Activated T-cell treated with anti-CD3 and anti-CD28 coated beads, Interleukin-2, amount 50 U/mL, for 24 hours (primary cell): ENCODE data around the gene ISL2.

Experiments used
- DNase-seq: peaks from one replicate; pipeline ENCODE4 v3.0.0-alpha.2; 2020
- H3K27ac Mint-ChIP-seq: 2 replicates; pipeline ENCODE4 v1.8.0; 2020; ENCODE audit warnings: mild to moderate bottlenecking, mixed read lengths
- H3K27me3 Mint-ChIP-seq: 2 replicates; pipeline ENCODE4 v1.8.0; 2020; ENCODE audit warnings: mixed read lengths
- H3K36me3 Mint-ChIP-seq: 2 replicates; pipeline ENCODE4 v1.8.0; 2020; ENCODE audit warnings: low read depth, mixed read lengths
- H3K4me1 Mint-ChIP-seq: 2 replicates; pipeline ENCODE4 v1.8.0; 2020; ENCODE audit warnings: low read depth, mixed read lengths
- H3K4me3 Mint-ChIP-seq: 2 replicates; pipeline ENCODE4 v1.8.0; 2020; ENCODE audit warnings: mild to moderate bottlenecking, moderate library complexity, mixed read lengths
- H3K9me3 Mint-ChIP-seq: 2 replicates; pipeline ENCODE4 v1.8.0; 2020; ENCODE audit warnings: mixed read lengths

The ISL2 gene

DNA sequence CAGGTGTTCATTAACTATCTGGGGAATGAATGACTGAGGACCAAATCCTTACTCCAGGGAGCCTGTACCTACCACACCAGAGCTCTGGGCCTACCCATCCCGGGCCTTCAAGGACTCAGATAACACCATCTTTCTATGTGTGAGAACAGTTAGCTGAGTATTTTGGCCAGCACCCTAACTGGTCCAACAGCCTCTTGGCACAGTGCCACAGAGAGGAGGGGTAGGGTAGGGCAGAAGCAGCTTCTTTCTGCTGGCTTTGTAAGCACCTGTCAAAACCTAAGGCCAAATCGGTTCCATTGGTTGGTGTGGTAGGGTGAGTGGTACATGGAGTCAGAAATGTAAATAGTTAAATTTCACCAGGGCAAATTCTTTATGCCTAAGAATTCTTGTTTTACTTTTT lies 26.7 kb downstream of the ISL2 start:
- no peaks in the 10 kb centered on the region for H3K4me1 Mint-ChIP-seq
- no peak overlapping the region for H3K4me3 Mint-ChIP-seq
- H3K27me3 Mint-ChIP-seq, result no peaks in the 10 kb centered on the region
- no peak for DNase-seq
- H3K36me3 Mint-ChIP-seq, result peaks cover 3% of the 10 kb centered on the region
- H3K9me3 Mint-ChIP-seq, result no peaks in the 10 kb centered on the region
- H3K27ac Mint-ChIP-seq, result no peak overlapping the region

- no peak overlapping the region for H3K4me3 Mint-ChIP-seq
- H3K27me3 Mint-ChIP-seq, result no peaks in the 10 kb centered on the region
- no peaks in the 10 kb centered on the region for H3K9me3 Mint-ChIP-seq
- DNase-seq, result no peak
- H3K4me1 Mint-ChIP-seq, result no peaks in the 10 kb centered on the region
- peaks cover 3% of the 10 kb centered on the region for H3K36me3 Mint-ChIP-seq
- no peak overlapping the region for H3K27ac Mint-ChIP-seq
Measured at GRCh38 chr15:76366714-76367113, 30.1 kb downstream of the ISL2 start.

GRCh38 chr15:76368122-76368621 lies 31.6 kb downstream of the ISL2 start:
- H3K27me3 Mint-ChIP-seq, result no peaks in the 10 kb centered on the region
- H3K4me1 Mint-ChIP-seq, result no peaks in the 10 kb centered on the region
- H3K36me3 Mint-ChIP-seq, result peaks cover 13% of the 10 kb centered on the region
- no peak for DNase-seq
- no peaks in the 10 kb centered on the region for H3K9me3 Mint-ChIP-seq
- H3K27ac Mint-ChIP-seq, result no peak overlapping the region
- H3K4me3 Mint-ChIP-seq, result no peak overlapping the region

GRCh38 chr15:76376029-76376428 lies 39.5 kb downstream of the ISL2 start:
- no peaks in the 10 kb centered on the region for H3K9me3 Mint-ChIP-seq
- H3K4me1 Mint-ChIP-seq, result no peaks in the 10 kb centered on the region
- peaks cover 40% of the 10 kb centered on the region for H3K36me3 Mint-ChIP-seq
- H3K27me3 Mint-ChIP-seq, result no peaks in the 10 kb centered on the region
- no peak overlapping the region for H3K27ac Mint-ChIP-seq
- no peak for DNase-seq
- H3K4me3 Mint-ChIP-seq, result no peak overlapping the region

DNA sequence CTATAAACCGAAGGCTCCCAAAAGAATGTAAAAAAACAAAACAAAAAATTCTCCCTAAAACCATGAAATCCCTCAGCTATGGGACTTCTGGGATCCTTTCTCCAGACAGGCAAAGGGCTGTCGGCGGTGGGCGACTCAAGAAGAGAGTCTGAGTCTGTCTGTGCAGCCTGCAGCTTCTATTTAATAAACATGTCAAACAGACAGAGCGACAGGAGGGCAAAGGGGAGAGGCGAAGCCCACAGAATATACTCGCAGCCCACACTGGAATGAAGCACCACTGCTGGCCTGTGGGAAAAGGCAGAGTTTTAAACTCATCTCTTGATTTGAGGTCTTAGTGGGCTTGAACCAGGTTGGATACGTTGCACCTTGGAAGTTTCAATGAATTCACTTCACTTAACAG lies 40.2 kb downstream of the ISL2 start:
- Mint-ChIP-seq H3K4me3 (no peak overlapping the region), H3K36me3 (peaks cover 44% of the 10 kb centered on the region)

GRCh38 chr15:76377217-76377616 lies 40.6 kb downstream of the ISL2 start:
- no peak overlapping the region for H3K27ac Mint-ChIP-seq
- no peak overlapping the region for H3K4me3 Mint-ChIP-seq
- H3K36me3 Mint-ChIP-seq, result peaks cover 40% of the 10 kb centered on the region
- no peaks in the 10 kb centered on the region for H3K27me3 Mint-ChIP-seq
- no peaks in the 10 kb centered on the region for H3K9me3 Mint-ChIP-seq
- no peaks in the 10 kb centered on the region for H3K4me1 Mint-ChIP-seq
- no peak for DNase-seq

More for the DNA sequence above, 40.2 kb downstream of the ISL2 start:
- Mint-ChIP-seq H3K27ac (no peak overlapping the region), H3K9me3 (no peaks in the 10 kb centered on the region), H3K4me1 (no peaks in the 10 kb centered on the region), H3K27me3 (no peaks in the 10 kb centered on the region)
- no peak for DNase-seq

DNA sequence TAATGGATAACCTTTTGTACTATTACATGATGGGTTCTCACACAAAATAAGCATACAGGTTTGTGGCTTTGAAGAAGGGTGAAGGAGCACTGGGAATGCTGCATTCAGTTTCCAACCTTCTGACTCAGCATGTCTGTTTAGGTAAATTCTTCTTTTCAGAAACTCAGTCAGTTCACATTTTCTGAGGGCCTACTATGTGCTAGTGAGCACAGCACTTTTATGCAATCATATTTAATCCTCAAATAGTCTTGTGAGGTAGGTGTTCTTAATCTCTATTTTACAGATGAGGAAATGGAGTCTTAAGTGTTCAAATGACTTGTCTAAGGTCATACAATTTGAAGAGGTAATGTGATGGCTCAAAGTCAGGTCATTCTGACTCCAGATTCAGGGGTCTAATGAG lies 41.2 kb downstream of the ISL2 start:
- no peaks in the 10 kb centered on the region for H3K9me3 Mint-ChIP-seq
- H3K4me1 Mint-ChIP-seq, result peaks cover 3% of the 10 kb centered on the region
- H3K27me3 Mint-ChIP-seq, result no peaks in the 10 kb centered on the region
- H3K27ac Mint-ChIP-seq, result no peak overlapping the region
- H3K4me3 Mint-ChIP-seq, result no peak overlapping the region
- H3K36me3 Mint-ChIP-seq, result peaks cover 35% of the 10 kb centered on the region
- DNase-seq, result no peak

DNA sequence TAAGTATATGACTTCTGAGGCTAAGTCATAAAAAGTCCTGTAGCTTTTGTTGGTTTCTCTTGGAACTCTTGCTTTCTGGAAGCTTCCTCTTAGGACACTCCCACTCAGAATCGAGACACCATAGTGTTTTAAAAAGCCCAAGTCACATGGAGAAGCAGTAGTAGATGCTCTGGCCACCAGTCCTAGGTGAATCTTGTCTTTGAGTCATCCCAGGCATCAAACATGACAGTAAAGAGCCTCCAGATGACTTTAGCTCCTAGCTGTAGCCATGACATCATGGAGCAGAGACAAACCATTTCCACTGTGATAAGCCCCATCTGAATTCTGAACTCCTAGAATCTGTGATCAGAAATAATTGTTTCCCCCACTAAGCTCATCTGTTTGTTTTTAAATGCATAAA lies 42.1 kb downstream of the ISL2 start:
- peaks cover 29% of the 10 kb centered on the region for H3K36me3 Mint-ChIP-seq
- no peaks in the 10 kb centered on the region for H3K27me3 Mint-ChIP-seq
- H3K4me3 Mint-ChIP-seq, result no peak overlapping the region
- no peaks in the 10 kb centered on the region for H3K9me3 Mint-ChIP-seq
- H3K27ac Mint-ChIP-seq, result no peak overlapping the region
- peaks cover 7% of the 10 kb centered on the region for H3K4me1 Mint-ChIP-seq
- no peak for DNase-seq

DNA sequence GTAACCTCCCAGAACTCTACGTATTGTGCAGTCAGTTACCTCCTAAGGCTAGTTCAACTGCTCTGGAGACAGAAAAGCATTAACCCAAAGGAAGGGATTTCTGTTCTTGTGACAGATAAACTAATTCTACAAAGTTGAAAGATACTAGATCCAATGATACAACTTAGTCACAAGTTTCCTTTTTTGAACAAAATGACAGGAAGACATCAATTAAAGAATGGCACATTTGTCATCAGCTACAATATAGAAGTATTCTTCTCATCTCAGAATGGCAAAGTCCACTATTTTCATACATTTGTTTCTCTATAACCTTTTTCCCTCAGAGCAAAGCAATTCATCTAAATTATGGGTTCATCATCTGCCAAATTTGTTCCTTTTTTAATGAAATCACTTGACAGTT lies 43.7 kb downstream of the ISL2 start:
- Mint-ChIP-seq H3K27me3 (no peaks in the 10 kb centered on the region), H3K36me3 (peaks cover 26% of the 10 kb centered on the region), H3K9me3 (no peaks in the 10 kb centered on the region), H3K4me1 (peaks cover 7% of the 10 kb centered on the region), H3K4me3 (no peak overlapping the region), H3K27ac (no peak overlapping the region)
- no peak for DNase-seq

DNA sequence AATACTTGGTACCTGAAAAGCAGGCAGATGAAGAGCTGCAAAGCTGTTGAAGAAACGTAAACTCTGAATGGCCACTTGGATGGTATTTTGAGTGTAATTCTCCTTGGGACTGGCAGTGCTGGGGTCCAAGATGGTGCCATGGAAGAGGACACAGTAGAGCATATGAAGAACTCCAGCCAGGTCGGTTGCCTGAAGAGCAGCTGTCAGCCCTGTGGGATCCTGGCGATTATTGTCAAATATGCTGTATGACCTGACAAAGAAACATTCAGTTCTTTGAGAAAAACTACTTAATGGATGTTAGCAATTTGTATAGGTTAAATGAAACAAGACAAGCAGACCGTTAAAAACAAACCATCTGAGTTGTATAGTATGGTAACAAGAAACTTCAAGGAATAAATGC lies 44.8 kb downstream of the ISL2 start:
- H3K36me3 Mint-ChIP-seq, result peaks cover 27% of the 10 kb centered on the region
- peaks cover 7% of the 10 kb centered on the region for H3K4me1 Mint-ChIP-seq
- no peaks in the 10 kb centered on the region for H3K27me3 Mint-ChIP-seq
- DNase-seq, result no peak
- H3K27ac Mint-ChIP-seq, result no peak overlapping the region
- no peak overlapping the region for H3K4me3 Mint-ChIP-seq
- H3K9me3 Mint-ChIP-seq, result no peaks in the 10 kb centered on the region

DNA sequence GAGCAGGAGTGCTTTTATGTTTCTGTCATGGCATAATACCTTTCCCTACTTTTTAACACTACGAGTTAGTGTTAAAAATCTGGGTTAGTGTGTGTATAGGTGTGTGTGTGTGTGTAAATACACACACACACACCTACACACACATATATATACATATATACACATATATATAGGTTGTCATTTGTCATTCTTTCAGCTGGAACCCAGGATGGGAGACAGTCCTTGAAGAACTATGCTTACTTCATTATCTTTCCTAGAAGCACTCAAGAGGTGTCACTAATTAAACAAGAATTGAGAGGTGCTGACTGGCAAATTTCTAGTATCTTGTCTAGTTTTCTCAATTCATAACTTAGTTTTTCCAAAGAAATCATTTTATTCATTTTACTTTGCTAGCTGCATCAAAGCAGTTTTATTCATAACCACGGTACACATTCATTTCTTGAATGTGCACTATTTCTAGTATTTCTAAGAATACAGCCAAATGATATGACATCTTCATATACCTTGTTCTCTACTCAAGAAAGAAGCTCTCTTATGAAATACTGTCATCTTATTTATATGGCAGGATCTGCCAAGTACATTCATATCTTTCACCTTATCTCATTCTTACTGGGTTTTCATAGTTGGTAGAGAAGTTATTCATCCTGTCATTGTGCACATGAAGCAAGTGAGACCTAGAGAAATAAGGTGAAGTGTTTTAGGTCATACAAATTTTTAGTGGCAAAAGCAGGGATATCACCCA lies 46.6 kb downstream of the ISL2 start:
- DNase-seq, result no peak
- Mint-ChIP-seq H3K27me3 (no peaks in the 10 kb centered on the region), H3K4me3 (no peak overlapping the region), H3K36me3 (peaks cover 20% of the 10 kb centered on the region), H3K9me3 (no peaks in the 10 kb centered on the region), H3K27ac (peak overlapping the region; percentile 66), H3K4me1 (peaks cover 7% of the 10 kb centered on the region)

GRCh38 chr15:76384409-76384808 lies 47.8 kb downstream of the ISL2 start:
- H3K27me3 Mint-ChIP-seq, result no peaks in the 10 kb centered on the region
- peaks cover 23% of the 10 kb centered on the region for H3K36me3 Mint-ChIP-seq

GRCh38 chr15:76386178-76386577 lies 49.6 kb downstream of the ISL2 start:
- DNase-seq, result no peak
- Mint-ChIP-seq H3K4me3 (no peak overlapping the region), H3K27ac (no peak overlapping the region), H3K4me1 (peaks cover 7% of the 10 kb centered on the region), H3K27me3 (no peaks in the 10 kb centered on the region), H3K9me3 (no peaks in the 10 kb centered on the region), H3K36me3 (peaks cover 13% of the 10 kb centered on the region)

More at GRCh38 chr15:76384409-76384808, 47.8 kb downstream of the ISL2 start:
- Mint-ChIP-seq H3K4me1 (peaks cover 7% of the 10 kb centered on the region), H3K27ac (no peak overlapping the region), H3K4me3 (no peak overlapping the region), H3K9me3 (no peaks in the 10 kb centered on the region)
- DNase-seq, result no peak

- Mint-ChIP-seq H3K27me3 (no peaks in the 10 kb centered on the region), H3K4me1 (peaks cover 7% of the 10 kb centered on the region), H3K27ac (no peak overlapping the region), H3K9me3 (no peaks in the 10 kb centered on the region), H3K4me3 (no peak overlapping the region), H3K36me3 (peaks cover 10% of the 10 kb centered on the region)
- no peak for DNase-seq
Measured at GRCh38 chr15:76386926-76387325, 50.4 kb downstream of the ISL2 start.

DNA sequence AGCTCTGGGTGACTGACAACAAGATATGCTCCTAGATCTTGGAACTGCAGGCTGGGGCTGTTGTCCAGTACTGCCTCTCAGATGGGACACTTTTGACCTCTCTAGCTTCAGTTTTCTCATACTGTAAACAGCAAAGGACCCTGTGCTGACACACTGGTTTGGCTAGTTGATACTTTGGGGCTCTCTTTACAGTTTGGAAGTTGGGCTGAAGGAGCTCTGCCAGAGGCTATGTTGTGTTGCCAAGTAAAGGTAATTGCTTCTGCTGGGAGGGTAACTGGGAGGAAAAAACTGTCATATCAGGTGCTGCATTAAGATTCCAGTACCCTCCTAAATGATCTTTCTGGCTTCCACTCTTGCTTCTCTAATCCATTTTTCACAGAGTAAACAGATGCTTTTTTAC lies 54.0 kb downstream of the ISL2 start:
- DNase-seq, result no peak
- Mint-ChIP-seq H3K9me3 (no peaks in the 10 kb centered on the region), H3K36me3 (peaks cover 6% of the 10 kb centered on the region), H3K4me3 (no peak overlapping the region), H3K4me1 (no peaks in the 10 kb centered on the region), H3K27me3 (no peaks in the 10 kb centered on the region), H3K27ac (no peak overlapping the region)
